SK-MEL-5 (cell line): ENCODE results near the gene CBFA2T2. TPM values are rescaled to one million over a fixed set of nuclear protein-coding genes. Genes with fewer than 3 reads are reported as not detected.
"Not testable (repeated sequence)": the region's sequence is repeated elsewhere in the genome, so short reads cannot be mapped to it uniquely, and the experiment has no call there.

ENCODE experiments used
- DNase-seq: peaks from one replicate; pipeline ENCODE4 v3.0.0-alpha.2; 2016; ENCODE audit warnings: low read depth, low spot score
- in situ Hi-C: cut with HindIII; loops from 2 replicates; pipeline ENCODE4 v1.10.0; 2016; ENCODE audit warnings: low sequenced_read_pairs, high pct_unique_total_duplicates, low pct_unique_long_range_greater_than_20kb
- total RNA-seq: library from RNA; depleted of rRNA; stranded (reverse); fragments of >200 nt; shearing (Covaris generic); gene quantifications from 2 replicates; pipeline ENCODE4 v1.2.3, GENCODE V29; 2014

CBFA2T2 gene
- total RNA-seq, 1 experiment from 2014 or later: 6.0 TPM

- in situ Hi-C loops: no loop called here
- peak; percentile 65 for DNase-seq
These were observed 41.4 kb downstream of the CBFA2T2 start for GRCh38 chr20:33531047-33531877.

- in situ Hi-C loops: no loop called here
- DNase-seq: no peak
These were observed 42.0 kb downstream of the CBFA2T2 start for GRCh38 chr20:33531885-33532284.

DNA sequence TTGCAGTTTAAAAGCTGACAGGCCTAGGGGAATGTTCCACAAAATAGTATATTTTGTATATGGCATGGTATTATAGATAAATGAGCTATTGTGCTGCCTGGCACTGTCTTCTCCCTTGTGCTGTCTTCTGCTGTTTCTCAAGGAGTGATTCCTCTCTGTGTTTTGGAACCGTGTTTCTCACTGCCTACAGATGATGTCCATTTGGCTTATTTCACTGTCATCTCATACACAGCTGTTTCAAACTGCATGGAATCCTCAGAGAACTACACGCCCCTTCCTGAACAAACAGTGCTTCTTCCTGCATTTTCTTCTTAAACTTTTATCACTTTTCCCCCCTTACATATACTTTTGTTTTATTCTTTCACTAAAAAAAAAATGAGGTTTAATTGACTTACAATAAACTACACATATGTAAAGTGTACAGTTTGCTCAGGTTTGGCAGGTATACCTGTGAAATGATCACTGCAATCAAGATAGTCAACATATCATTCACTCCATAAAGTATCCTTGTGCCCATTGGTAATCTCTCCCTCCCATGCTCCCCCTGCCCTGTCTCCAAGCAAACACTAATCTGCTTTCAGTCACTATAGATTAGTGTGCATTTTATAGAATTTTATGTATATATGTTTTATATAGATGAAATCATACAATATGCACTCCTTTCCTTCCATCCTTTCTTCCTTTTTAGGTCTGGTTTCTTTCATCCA is 43.0 kb downstream of the CBFA2T2 start:
- no peak for DNase-seq
- in situ Hi-C loops: no loop called here

DNA sequence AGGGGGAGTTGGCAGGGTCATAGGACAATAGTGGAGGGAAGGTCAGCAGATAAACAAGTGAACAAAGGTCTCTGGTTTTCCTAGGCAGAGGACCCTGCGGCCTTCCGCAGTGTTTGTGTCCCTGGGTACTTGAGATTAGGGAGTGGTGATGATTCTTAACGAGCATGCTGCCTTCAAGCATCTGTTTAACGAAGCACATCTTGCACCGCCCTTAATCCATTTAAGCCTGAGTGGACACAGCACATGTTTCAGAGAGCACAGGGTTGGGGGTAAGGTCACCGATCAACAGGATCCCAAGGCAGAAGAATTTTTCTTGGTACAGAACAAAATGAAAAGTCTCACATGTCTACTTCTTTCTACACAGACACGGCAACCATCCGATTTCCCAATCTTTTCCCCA is 45.8 kb downstream of the CBFA2T2 start:
- DNase-seq, in situ Hi-C loops: not testable (repeated sequence)

- in situ Hi-C loops: no loop called here
- no peak for DNase-seq
These were observed 47.7 kb downstream of the CBFA2T2 start for GRCh38 chr20:33537608-33538007.

- in situ Hi-C loops: no loop called here
- DNase-seq: no peak
These were observed 49.2 kb downstream of the CBFA2T2 start for GRCh38 chr20:33539129-33539528.

DNA sequence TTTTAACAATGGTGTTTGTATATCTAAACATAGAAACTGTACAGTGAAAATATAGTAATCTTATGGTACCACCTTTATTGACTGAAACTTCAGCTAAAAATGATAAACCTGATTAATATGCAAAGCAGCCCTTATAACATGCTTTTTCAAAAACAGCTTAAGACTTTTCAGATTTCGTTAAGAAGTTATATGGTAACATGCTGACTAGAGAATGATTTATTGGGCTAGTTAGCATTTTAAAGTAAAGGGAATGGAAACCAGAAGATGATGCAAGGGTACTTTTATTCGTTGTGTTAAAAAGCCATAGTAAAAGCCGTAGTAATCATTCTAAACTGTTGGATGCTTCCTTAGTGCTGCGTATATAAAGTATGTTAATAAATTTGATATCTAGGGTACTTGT is 50.5 kb downstream of the CBFA2T2 start:
- in situ Hi-C loops: no loop called here
- no peak for DNase-seq

- in situ Hi-C loops: no loop called here
- no peak for DNase-seq
These were observed 51.2 kb downstream of the CBFA2T2 start for GRCh38 chr20:33541074-33541473.

GRCh38 chr20:33541797-33542196 is 51.9 kb downstream of the CBFA2T2 start:
- DNase-seq: no peak
- in situ Hi-C loops: no loop called here

GRCh38 chr20:33545763-33546162 is 55.9 kb downstream of the CBFA2T2 start:
- DNase-seq: no peak
- in situ Hi-C loops: no loop called here

DNA sequence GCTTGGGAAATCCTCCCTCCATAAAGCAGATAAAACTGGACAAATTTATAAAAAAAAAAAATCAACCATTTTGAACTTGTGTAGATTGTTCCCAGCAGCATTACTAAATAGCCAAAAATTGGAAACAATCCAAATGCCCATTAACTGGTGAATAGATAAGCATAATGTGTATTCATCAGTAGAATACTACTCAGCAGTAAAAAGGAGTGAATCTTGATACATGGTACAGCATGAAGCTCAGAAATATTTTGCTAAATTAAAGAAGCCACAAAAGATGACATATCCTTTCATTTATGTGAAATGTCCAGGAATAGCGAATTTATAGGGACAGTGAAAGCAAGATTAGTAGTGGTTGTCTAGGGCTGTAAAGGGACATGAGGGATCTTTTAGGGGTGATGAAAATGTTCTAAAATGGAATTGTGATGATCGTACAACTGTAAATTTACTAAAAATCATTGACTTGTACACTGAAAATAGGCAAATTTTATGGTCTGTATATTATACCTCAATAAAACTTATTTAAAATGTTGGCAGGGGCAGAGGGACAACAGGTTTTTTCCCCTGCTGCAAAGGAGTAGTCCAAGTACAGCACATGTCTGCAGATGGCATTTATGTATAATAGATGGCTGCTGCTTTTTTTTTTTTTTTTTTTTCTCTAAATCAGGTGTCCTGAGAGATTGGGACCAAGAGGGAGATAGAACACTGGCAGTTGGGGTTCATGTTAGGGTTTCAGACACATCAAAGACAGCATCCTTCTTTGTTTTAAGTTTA is 59.5 kb downstream of the CBFA2T2 start:
- in situ Hi-C loops: no loop called here
- no peak for DNase-seq

- no peak for DNase-seq
- in situ Hi-C loops: no loop called here
These were observed 61.9 kb downstream of the CBFA2T2 start for GRCh38 chr20:33551778-33552177.

DNA sequence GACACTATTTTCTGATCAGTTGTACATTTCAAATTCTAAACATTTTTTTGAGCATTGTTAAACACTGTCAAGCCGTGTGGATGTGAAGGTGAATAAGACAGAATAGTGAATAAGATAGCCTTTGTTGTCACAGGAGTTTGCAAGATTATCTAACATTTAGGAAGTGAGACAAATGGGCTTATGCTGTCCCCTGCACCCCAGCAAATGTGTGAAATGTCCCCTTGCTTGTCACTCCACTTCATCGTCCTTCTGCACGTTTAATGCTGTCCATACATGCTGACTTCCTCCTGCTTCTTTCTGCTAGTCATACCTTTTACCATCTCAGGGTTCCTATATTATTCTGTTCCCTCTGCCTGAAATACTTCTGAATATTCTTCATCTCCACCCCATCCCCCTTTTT is 62.6 kb downstream of the CBFA2T2 start:
- in situ Hi-C loops: no loop called here
- DNase-seq: no peak

GRCh38 chr20:33553516-33553915 is 63.6 kb downstream of the CBFA2T2 start:
- no peak for DNase-seq
- in situ Hi-C loops: no loop called here

GRCh38 chr20:33554914-33555420 is 65.1 kb downstream of the CBFA2T2 start:
- in situ Hi-C loops: no loop called here
- DNase-seq: peak; percentile 58

GRCh38 chr20:33555755-33556154 is 65.9 kb downstream of the CBFA2T2 start:
- in situ Hi-C loops: no loop called here
- DNase-seq: no peak

GRCh38 chr20:33556246-33556645 is 66.3 kb downstream of the CBFA2T2 start:
- DNase-seq: no peak
- in situ Hi-C loops: no loop called here
